PC-3 (cell line): ENCODE data around the gene GPR15. TPM values are rescaled to one million over a fixed set of nuclear protein-coding genes. Genes with fewer than 3 reads are reported as not detected.

Source experiments
- ATAC-seq: fragments of 200-7000 bp; cut with Tn5 transposase; 2 replicates; pipeline ENCODE4 v1.9.1; 2020; ENCODE audit warnings: mild to moderate bottlenecking, moderate library complexity
- BruUV-seq: library from RNA; stranded (reverse); fragments of 400-500 nt; replicated peaks from 2 replicates; lab custom pipeline; 2021; lab: Mats Ljungman, UMichigan
- CTCF ChIA-PET: fragments of 300-600 bp; sonication (Branson Sonifier 250); formaldehyde crosslinking; loops from one replicate; lab custom pipeline; 2022; ENCODE audit warnings: antibody characterized with exemption; lab: Charles Lee
- POLR2A ChIA-PET: fragments of 300-600 bp; sonication (Branson Sonifier 250); formaldehyde crosslinking; loops from one replicate; lab custom pipeline; 2022; ENCODE audit warnings: antibody characterized with exemption; ENCODE audit not compliant: unreplicated experiment; lab: Charles Lee
- DNase-seq: peaks from one replicate; pipeline ENCODE4 v3.0.0-alpha.2; 2015
- H2AFZ ChIP-seq: fragments of 300-600 bp; sonication (generic); 2 replicates; pipeline ENCODE4 v1.6.0; 2016; ENCODE audit warnings: antibody characterized with exemption, low read length
- H3F3A ChIP-seq: fragments of 300-600 bp; sonication (generic); one replicate; pipeline ENCODE4 v1.6.0; 2017; ENCODE audit warnings: antibody characterized with exemption, low read length, control low read depth, mild to moderate bottlenecking; ENCODE audit not compliant: unreplicated experiment
- H3K27ac ChIP-seq: fragments of 300-600 bp; sonication (generic); 2 replicates; pipeline ENCODE4 v1.5.1; 2016; ENCODE audit warnings: mild to moderate bottlenecking, low read length
- H3K27me3 ChIP-seq: fragments of 300-600 bp; sonication (generic); 2 replicates; pipeline ENCODE4 v1.6.1; 2016; ENCODE audit warnings: low read length, mixed read lengths
- H3K36me3 ChIP-seq: fragments of 300-600 bp; sonication (generic); 2 replicates; pipeline ENCODE4 v1.6.1; 2016; ENCODE audit warnings: low read depth, mixed run types, low read length, mixed read lengths
- H3K4me1 ChIP-seq: fragments of 300-600 bp; sonication (generic); 2 replicates; pipeline ENCODE4 v1.5.1; 2016; ENCODE audit warnings: low read length; ENCODE audit not compliant: insufficient read depth
- H3K4me2 ChIP-seq: fragments of 300-600 bp; sonication (generic); 2 replicates; pipeline ENCODE4 v1.6.0; 2016; ENCODE audit warnings: low read length
- H3K4me3 ChIP-seq: fragments of 300-600 bp; sonication (generic); 2 replicates; pipeline ENCODE4 v1.5.1; 2016; ENCODE audit warnings: mild to moderate bottlenecking, low read length, mixed read lengths
- H3K79me2 ChIP-seq: fragments of 300-600 bp; sonication (generic); 2 replicates; pipeline ENCODE4 v1.6.1; 2017; ENCODE audit warnings: low read length, mixed read lengths
- H3K9ac ChIP-seq: fragments of 300-600 bp; sonication (generic); 2 replicates; pipeline ENCODE4 v1.6.0; 2016; ENCODE audit warnings: mild to moderate bottlenecking, low read length
- H3K9me2 ChIP-seq: fragments of 300-600 bp; sonication (generic); replicated peaks from 2 replicates; pipeline ENCODE4 v1.6.1; 2016; ENCODE audit warnings: mixed run types, low read length, mixed read lengths
- H3K9me3 ChIP-seq: fragments of 300-600 bp; sonication (generic); 2 replicates; pipeline ENCODE4 v1.6.1; 2016; ENCODE audit warnings: low read length, mixed read lengths
- H4K20me1 ChIP-seq: fragments of 300-600 bp; sonication (generic); 2 replicates; pipeline ENCODE4 v1.6.1; 2016; ENCODE audit warnings: low read length, mixed read lengths
- CTCF ChIP-seq: fragments of 300-600 bp; sonication (generic); conservative IDR thresholded peaks from 2 replicates; pipeline ENCODE4 v1.5.1; 2017; ENCODE audit warnings: antibody characterized with exemption, low read depth, mild to moderate bottlenecking, low read length
- EZH2 ChIP-seq: fragments of 300-600 bp; sonication (generic); IDR thresholded peaks from one replicate; pipeline ENCODE4 v1.6.1; 2017; ENCODE audit warnings: antibody characterized with exemption, mild to moderate bottlenecking, low read length; ENCODE audit not compliant: unreplicated experiment
- EZH2phosphoT487 ChIP-seq: fragments of 300-600 bp; sonication (generic); IDR thresholded peaks from 2 replicates; pipeline ENCODE4 v1.6.1; 2018; ENCODE audit warnings: mild to moderate bottlenecking, antibody characterized with exemption, low read length, borderline replicate concordance
- intact Hi-C: fragments of 100-400 bp; cut with micrococcal nuclease; formaldehyde crosslinking; loops from 2 replicates; pipeline ENCODE4 v1.9.0; 2023
- total RNA-seq: library from RNA; depleted of rRNA; stranded (reverse); fragments of >200 nt; gene quantifications from 2 replicates; pipeline ENCODE4 v1.2.3, GENCODE V29; 2014

GPR15 gene
- total RNA-seq, 1 experiment from 2014 or later: not detected

- ChIA-PET CTCF (interaction anchor here (0.5 kb wide), 1 partner anchor 22 kb away, joined by 3 read pairs; no protein-coding TSS in a partner anchor), POLR2A (no interaction called here)
- Histone ChIP-seq H3K79me2 (no peaks in the 10 kb centered on the region), H3K4me1 (0 out of 2 replicates have a peak, but pooled peaks cover 5% of the 10 kb centered on the region), H3K4me2 (no peak overlapping the region), H4K20me1 (no peaks in the 10 kb centered on the region), H3F3A (no peaks in the 10 kb centered on the region), H3K9me3 (no peaks in the 10 kb centered on the region), H2AFZ (no peak overlapping the region), H3K27ac (peak overlapping the region; percentile 18; the same call in 1 of the 2 replicates), H3K36me3 (no peaks in the 10 kb centered on the region), H3K9me2 (no peaks in the 10 kb centered on the region), H3K4me3 (no peak overlapping the region), H3K9ac (no peak overlapping the region), H3K27me3 (no peaks in the 10 kb centered on the region)
- intact Hi-C loops: no loop called here
- TF ChIP-seq EZH2phosphoT487 (no peak), EZH2 (no peak), CTCF (no peak)
- BruUV-seq: no TSS peak
- ATAC-seq (peak; percentile 40), DNase-seq (peak; percentile 41)
These were observed 23.2 kb downstream of the GPR15 start for GRCh38 chr3:98555025-98555379.

- no peaks in the 10 kb centered on the region for H3K27me3 ChIP-seq
- H3K9me3 ChIP-seq: no peaks in the 10 kb centered on the region
- BruUV-seq: no TSS peak
- intact Hi-C loops: no loop called here
- TF ChIP-seq EZH2phosphoT487: no peak
- TF ChIP-seq CTCF: no peak
- TF ChIP-seq EZH2: no peak
- H3K4me3 ChIP-seq: no peak overlapping the region
- 0 out of 2 replicates have a peak, but pooled peaks cover 5% of the 10 kb centered on the region for H3K4me1 ChIP-seq
- no peaks in the 10 kb centered on the region for H4K20me1 ChIP-seq
- H3K36me3 ChIP-seq: no peaks in the 10 kb centered on the region
- H2AFZ ChIP-seq: no peak overlapping the region
- no peak overlapping the region for H3K9ac ChIP-seq
- ChIA-PET POLR2A (no interaction called here), CTCF (no interaction called here)
- DNase-seq (no peak), ATAC-seq (no peak)
- no peaks in the 10 kb centered on the region for H3F3A ChIP-seq
- no peaks in the 10 kb centered on the region for H3K9me2 ChIP-seq
- H3K27ac ChIP-seq: no peak overlapping the region
- no peaks in the 10 kb centered on the region for H3K79me2 ChIP-seq
- no peak overlapping the region for H3K4me2 ChIP-seq
These were observed 24.7 kb downstream of the GPR15 start for GRCh38 chr3:98556164-98557130.
